ENCODE data around the gene RAPGEF3.
A peak's percentile ranks its signal among the peaks of the same experiment; 100 is the strongest.

RAPGEF3 gene

DNA sequence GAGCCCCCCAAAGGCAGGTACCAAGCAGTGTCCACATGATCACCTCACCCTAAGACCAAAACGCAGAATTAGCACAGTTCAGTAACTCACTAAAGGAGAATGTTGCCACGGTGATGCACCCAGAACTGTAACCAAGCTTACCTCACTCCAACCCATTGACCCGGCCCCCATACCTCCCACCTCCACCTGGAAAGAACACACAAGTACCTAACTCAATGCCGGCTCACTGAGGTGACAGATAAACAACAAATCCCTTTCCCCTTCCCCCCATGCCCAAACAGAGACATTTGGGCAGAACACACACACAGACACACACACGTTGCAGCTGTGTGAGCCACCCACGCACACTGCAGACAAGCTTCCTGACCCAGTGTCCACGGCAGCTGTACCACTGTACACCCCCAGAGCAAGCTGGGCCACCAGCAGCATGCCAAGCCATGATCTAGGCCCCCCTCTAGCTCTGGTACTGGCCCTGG is 1.3 kb downstream of the RAPGEF3 start:
- no peak for DNase-seq (ENCODE audit: low read depth)

DNA sequence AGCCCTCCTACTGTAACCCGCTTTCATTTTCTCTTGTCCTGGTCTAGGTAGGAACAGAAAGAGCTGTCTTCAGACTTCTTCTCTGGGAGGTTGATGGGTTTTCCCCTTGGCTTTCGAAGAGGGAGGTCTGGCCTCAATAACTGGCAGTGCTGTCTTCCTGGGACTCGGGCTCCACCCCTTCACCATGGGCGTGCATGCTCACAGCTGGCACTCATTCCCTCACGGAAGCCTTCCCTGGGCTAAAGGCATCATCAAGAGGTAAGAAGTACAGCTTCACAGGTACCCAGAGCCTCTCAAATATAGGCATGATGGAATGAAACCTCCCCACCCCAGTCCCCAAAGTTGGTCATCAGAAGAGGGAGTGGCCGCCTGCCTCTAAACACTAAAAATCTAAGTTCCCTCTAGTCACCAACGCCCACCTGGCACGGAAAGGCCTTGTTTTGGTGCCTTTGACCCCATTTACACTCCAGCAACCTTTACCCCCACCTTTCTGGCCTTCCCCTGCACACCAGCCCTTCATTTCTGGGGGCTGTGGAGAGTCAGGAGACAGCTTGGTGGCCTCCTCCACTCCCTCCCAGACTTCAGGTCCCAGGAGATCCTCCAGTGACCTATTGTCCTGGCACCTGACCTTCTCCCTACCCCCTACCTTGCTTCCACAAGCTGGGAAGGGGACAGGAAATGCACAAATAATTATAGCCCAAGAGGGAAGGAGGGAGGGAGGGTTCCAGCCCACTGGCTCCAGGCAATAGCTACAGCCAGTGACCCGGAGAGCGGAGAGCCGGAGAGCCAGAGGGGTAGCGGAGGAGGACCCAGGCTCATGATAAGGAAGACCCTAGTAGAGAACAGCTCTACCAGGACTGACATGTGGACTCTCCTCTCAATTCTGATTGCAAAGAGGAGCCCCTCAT is 2.8 kb downstream of the RAPGEF3 start:
- no peak for DNase-seq (ENCODE audit: low read depth)

GRCh38 chr12:47754881-47755280 is 3.8 kb downstream of the RAPGEF3 start:
- no peak for DNase-seq (ENCODE audit: low read depth)

DNA sequence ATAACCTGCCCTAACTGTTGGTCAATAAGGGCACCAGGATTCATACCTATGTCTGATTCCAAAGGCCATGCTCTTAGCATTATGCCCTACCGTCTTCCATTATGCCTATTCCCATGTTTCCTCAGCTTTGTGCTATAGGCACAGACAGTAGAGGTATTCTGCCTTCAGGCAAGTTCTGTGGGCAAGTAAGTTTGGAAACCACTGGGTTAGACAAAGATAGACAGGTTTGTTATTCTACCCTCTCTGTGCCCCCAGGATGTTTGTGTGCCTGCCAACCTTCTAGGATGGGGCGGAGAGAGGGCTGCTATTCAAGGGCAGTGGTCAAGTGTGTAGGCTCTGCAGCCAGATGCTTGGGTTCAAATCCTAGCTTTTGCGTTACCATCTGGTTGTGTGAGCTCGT is 4.6 kb downstream of the RAPGEF3 start:
- DNase-seq (ENCODE audit: low read depth) = no peak

GRCh38 chr12:47753021-47754001 is 5.4 kb downstream of the RAPGEF3 start:
- DNase-seq (ENCODE audit: low read depth) = no peak

GRCh38 chr12:47752552-47752951 is 6.1 kb downstream of the RAPGEF3 start:
- peak; percentile 48 for DNase-seq (ENCODE audit: low read depth)

- no peak for DNase-seq (ENCODE audit: low read depth)
Measured at GRCh38 chr12:47752121-47752520, 6.6 kb downstream of the RAPGEF3 start.

DNA sequence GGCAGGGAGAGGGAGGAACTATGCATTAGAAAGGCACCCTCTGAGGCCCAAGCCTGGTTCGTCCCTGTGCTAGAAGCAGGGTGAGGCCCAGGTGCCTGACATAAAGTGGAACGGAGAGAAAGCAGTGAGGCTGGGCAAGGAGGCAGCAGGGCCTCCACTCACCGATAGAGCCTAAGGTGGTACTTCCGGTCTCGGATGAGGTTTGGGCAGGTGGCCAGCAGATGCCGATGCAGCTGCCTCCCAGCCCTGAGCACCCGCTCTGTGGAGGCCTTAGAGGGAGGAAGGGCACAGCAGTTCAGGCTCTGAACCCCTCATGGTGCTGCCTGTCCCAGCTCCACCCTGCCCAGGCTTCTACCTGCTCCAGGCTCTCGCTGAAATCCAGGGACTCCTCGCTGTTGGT is 7.1 kb downstream of the RAPGEF3 start:
- no peak for DNase-seq (ENCODE audit: low read depth)

DNA sequence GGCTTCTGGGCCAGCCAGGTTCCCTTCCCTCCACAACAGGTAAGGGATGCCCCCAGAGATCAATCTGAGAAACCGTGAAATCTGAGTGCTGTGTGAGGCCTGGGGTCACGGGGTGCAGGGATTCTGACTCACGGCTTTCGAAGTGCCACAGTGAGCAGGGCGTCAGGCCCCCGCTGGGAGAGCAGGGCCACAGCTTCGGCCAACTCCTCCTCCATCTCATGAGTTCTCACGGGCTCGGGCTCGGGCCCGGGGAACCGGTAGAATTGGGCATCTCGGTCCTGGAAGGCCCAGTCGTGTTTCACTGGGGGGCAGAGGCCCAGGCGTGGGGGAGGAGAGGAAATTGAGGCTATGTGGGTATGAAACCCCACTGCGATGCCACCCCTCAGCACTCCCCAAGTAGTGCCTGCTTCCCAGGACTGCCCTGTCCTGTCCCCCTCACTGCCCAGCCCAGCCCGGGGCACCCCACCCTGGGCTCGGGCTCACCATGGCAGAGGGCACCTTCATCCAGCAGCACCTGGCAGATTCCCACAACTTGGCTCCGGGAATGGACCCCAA is 7.7 kb downstream of the RAPGEF3 start:
- DNase-seq (ENCODE audit: low read depth) = no peak

DNA sequence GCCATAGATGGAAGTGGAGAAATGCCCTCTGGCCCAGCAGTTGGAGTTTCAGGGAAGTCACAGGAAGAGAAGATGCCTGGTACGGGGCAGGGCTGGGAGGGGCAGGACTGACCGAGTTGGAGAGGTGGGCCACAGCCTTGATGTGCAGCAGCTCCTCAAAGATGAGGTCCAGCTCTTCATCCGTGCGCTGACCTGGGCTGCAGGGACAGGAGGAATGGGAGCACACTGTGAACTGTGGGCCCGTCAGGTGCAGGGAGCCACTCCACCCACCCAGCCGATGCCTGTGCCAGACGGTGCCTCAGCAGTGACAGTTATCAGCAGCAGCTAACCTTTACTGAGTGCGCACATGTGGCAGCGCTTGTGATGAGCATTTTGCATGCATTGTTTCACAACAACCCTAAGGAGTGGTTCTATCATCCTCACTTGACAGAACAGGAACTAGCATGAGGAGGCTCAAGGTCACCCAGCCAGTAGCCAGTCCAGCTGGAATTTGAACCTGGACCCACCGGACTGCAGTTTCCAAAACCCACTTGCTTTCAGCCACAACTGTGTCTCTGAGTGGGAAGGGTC is 8.4 kb downstream of the RAPGEF3 start:
- DNase-seq (ENCODE audit: low read depth) = no peak

GRCh38 chr12:47748899-47749298 is 9.8 kb downstream of the RAPGEF3 start:
- no peak for DNase-seq (ENCODE audit: low read depth)

DNA sequence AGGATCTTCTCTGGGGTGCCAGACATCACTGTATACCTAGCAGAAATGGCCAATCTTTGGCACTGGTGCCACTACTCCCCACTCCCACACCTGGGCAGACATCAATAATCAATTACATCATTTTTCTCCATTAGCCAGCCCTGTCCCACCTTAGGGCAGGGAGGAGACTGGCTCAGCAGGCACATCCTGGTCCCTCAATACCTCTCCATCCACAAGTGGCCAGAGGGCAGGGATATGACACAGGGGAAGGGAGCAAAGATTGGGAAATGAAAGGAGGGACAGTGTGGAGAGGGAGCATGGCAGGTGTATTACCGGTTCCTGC is 10.2 kb downstream of the RAPGEF3 start:
- no peak for DNase-seq (ENCODE audit: low read depth)

GRCh38 chr12:47747596-47748506 is 10.8 kb downstream of the RAPGEF3 start:
- DNase-seq (ENCODE audit: low read depth) = no peak

- DNase-seq (ENCODE audit: low read depth) = no peak
Measured at GRCh38 chr12:47747126-47747525, 11.6 kb downstream of the RAPGEF3 start.

DNA sequence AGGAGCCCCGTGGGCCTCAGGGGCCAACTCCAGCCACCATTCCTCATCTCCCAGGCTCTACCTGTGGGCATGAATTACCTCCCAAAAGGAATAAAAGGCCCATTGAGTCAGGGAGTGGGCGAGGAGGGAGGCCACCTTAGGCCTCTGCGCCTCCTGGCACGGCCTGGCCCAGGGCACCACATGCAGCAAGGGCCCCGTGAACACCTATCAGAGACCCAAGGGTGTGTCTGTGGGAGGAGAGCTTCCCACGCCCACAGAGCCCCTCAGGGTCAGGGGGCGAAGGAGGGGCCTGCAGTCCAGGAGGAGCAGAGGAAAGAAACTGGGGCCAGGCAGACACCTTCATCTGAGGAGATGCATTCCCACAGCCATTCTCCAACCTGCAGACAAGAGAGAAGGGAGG is 12.2 kb downstream of the RAPGEF3 start:
- DNase-seq (ENCODE audit: low read depth) = no peak

DNA sequence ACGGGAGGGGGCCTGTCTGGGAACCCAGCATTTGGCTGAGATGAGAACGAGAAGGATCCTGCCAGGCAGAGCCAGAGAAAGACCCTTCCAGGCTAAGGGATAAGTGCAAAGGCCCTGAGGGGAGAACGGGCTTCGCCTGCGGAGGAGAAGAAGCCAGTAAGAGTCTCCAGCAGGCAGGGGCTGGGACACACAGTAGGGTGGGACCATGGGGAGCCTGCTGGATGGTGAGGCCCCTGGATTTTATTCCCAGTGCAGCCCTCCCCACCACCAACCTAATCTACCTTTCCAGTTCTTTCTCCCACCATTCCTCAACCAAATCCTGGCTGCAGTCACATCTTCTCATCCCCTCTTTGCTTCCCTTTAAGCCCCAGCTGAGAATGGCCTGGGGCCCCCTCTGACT is 12.6 kb downstream of the RAPGEF3 start:
- DNase-seq (ENCODE audit: low read depth) = no peak

DNA sequence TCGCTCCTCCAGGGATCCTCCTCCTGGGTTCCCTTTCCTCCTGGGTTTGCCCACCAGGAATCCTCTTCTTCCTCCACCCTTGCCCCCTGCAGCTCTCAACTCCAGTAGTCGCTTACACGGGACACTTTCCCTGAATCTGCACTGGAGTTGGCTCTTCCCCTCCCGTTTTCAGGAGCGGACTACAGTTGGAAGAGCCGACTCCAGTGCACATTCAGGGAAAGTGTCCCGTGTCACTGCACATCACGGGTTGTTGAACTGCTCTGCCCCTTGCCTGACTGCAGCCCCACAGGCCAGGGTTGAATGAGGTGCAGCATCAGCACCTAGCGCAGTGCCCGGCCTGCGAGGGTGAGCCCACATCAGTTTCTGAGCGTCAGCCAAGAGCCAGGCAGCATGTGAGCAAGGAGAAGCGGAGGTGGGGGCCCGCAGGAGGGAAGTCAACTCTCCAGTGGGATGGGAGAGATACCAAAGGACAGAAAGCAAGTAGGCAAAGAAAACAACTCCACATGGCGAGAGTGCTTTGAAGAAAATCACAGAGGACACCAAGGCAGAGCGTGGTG is 13.1 kb downstream of the RAPGEF3 start:
- DNase-seq (ENCODE audit: low read depth) = no peak

DNA sequence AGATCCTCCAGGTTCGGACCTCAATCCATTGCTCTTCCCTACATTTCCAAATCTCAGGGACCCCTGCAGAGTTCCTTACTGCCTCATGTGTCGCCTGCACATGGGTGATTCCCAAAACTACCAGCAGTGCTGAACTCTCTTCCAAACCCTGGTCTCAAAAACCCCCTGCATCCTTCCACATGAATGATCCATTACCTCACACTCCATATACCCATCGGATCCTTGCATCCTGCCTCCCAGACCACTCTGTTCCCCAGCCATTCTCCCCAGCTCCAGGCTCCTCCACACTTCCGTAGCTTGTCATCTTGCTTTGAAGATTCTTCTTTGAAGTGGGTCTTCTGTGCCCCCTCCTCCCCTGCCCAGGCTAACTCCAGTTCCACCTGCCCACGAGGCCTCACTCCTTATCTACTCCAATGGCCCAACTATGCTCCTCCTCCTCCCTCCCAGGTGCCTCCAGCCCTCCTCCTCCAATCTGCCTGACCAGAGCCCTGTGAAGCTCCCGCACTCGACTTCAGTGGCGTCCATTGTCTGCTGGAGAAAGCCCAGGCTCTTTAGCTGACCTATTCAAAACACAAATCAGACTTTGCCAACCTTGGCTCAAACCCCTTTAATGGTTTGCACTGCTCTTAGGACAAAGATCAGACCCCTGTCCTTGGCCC is 13.8 kb downstream of the RAPGEF3 start:
- no peak for DNase-seq (ENCODE audit: low read depth)

DNA sequence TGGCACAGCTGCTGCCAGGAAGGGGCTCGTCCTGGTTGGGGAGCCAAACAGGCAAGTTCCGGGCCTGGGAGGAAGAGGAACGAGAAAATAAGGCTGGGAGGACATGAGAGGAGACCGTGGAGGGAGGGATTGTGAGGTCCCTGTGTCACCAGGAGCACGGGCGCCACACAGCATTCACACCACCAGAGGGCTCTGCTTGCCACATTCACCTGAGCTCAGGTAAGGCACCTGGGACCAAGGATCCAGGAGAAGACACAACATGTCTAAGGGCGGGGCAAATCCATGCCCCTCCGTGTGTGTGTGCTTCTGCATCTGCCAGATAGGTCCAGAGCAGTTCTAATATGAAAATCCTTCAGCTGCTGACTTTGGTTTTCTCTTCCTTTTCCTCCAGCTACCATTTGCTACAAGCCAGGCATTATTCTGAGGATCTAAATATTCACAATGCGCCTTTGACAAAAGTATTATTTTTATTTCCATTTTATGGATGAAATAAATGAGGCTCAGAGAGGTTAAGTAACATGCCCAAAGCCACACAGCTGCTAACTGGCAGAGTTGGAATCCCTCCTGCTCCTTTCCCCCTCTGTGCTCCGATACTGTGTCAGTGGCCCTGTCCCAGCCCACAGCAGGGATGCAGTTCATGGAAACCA is 14.6 kb downstream of the RAPGEF3 start:
- DNase-seq (ENCODE audit: low read depth) = no peak

Data from iris pigment epithelial cell (primary cell).